Liver (tissue), 9 donors: Measurements from ENCODE around the gene SYF2. TPM values are rescaled to one million over a fixed set of nuclear protein-coding genes. Genes with fewer than 3 reads are reported as not detected.

Experiments used
- DNase-seq: peaks from one replicate; pipeline ENCODE4 v3.0.0-alpha.2; 2017; ENCODE audit warnings: low spot score
- H3K27ac ChIP-seq, 2 donors: one replicate each; pipeline ENCODE4 v1.7.0; 2013; ENCODE audit warnings: inconsistent platforms in 2 of 2, low read length in 2 of 2, control low read depth in 1 of 2, low read depth in 1 of 2, mild to moderate bottlenecking in 1 of 2
- H3K27me3 ChIP-seq, 4 donors: one replicate each; pipeline versions ENCODE4 v1.6.1 to v1.7.0; 2013; ENCODE audit warnings: low read length in 3 of 4, inconsistent platforms in 1 of 4, mild to moderate bottlenecking in 1 of 4, moderate library complexity in 1 of 4; ENCODE audit not compliant: control insufficient read depth in 4 of 4, insufficient read depth in 4 of 4
- H3K36me3 ChIP-seq, 4 donors: one replicate each; pipeline versions ENCODE4 v1.6.1 to v1.7.0; 2013; ENCODE audit warnings: low read length in 3 of 4, mild to moderate bottlenecking in 3 of 4, low read depth in 1 of 4, moderate library complexity in 1 of 4; ENCODE audit not compliant: control insufficient read depth in 4 of 4, insufficient read depth in 3 of 4
- H3K4me1 ChIP-seq, 4 donors: one replicate each; pipeline versions ENCODE4 v1.6.1 to v1.7.0; 2013; ENCODE audit warnings: low read length in 3 of 4, mild to moderate bottlenecking in 3 of 4, moderate library complexity in 1 of 4; ENCODE audit not compliant: control insufficient read depth in 4 of 4, insufficient read depth in 4 of 4
- H3K4me3 ChIP-seq, 3 donors: one replicate each; pipeline versions ENCODE4 v1.6.1 to v1.7.0; 2013; ENCODE audit warnings: low read length in 3 of 3, control low read depth in 1 of 3, low read depth in 1 of 3, mild to moderate bottlenecking in 1 of 3
- H3K9ac ChIP-seq, 2 donors: one replicate each; pipeline ENCODE4 v1.7.0; 2013; ENCODE audit warnings: low read length in 2 of 2, mild to moderate bottlenecking in 2 of 2, moderate library complexity in 2 of 2, control low read depth in 1 of 2, low read depth in 1 of 2
- H3K9me3 ChIP-seq, 4 donors: one replicate each; pipeline versions ENCODE4 v1.6.1 to v1.7.0; 2013; ENCODE audit warnings: low read length in 3 of 4; ENCODE audit not compliant: control insufficient read depth in 4 of 4
- ATF3 ChIP-seq: IDR thresholded peaks from 2 replicates; pipeline ENCODE4 v1.6.1; 2016; ENCODE audit warnings: antibody characterized with exemption
- CTCF ChIP-seq: fragments of 150-350 bp; IDR thresholded peaks from 2 replicates; pipeline ENCODE4 v1.5.1; 2017; ENCODE audit warnings: improper control_type of control experiment, low read depth, low read length; ENCODE audit not compliant: missing input control
- EGR1 ChIP-seq, 2 donors: IDR thresholded peaks; 2 replicates each; pipeline ENCODE4 v1.6.1; 2016 to 2018; ENCODE audit warnings: antibody characterized with exemption in 2 of 2, low read depth in 2 of 2
- FOXA1 ChIP-seq: IDR thresholded peaks from 2 replicates; pipeline ENCODE4 v1.6.1; 2016; ENCODE audit warnings: antibody characterized with exemption
- FOXA2 ChIP-seq: IDR thresholded peaks from 2 replicates; pipeline ENCODE4 v1.6.1; 2016; ENCODE audit warnings: antibody characterized with exemption
- GABPA ChIP-seq, 2 donors: IDR thresholded peaks in 1 of 2; conservative IDR thresholded peaks in 1 of 2; 2 replicates each; pipeline ENCODE4 v1.6.1; 2016; ENCODE audit warnings: antibody characterized with exemption in 2 of 2, mild to moderate bottlenecking in 1 of 2, moderate library complexity in 1 of 2
- HNF4A ChIP-seq, 2 donors: conservative IDR thresholded peaks; 2 replicates each; pipeline ENCODE4 v1.6.1; 2016; ENCODE audit warnings: antibody characterized with exemption in 2 of 2, mild to moderate bottlenecking in 2 of 2
- HNF4G ChIP-seq: IDR thresholded peaks from 2 replicates; pipeline ENCODE4 v1.6.1; 2016; ENCODE audit warnings: antibody characterized with exemption
- MAX ChIP-seq: IDR thresholded peaks from 2 replicates; pipeline ENCODE4 v1.6.1; 2016; ENCODE audit warnings: antibody characterized with exemption
- NR2F2 ChIP-seq: IDR thresholded peaks from 2 replicates; pipeline ENCODE4 v1.6.1; 2016; ENCODE audit warnings: antibody characterized with exemption
- RAD21 ChIP-seq, 2 donors: IDR thresholded peaks; 2 replicates each; pipeline ENCODE4 v1.6.1; 2016; ENCODE audit warnings: antibody characterized with exemption in 2 of 2, mild to moderate bottlenecking in 2 of 2
- REST ChIP-seq: IDR thresholded peaks from 2 replicates; pipeline ENCODE4 v1.6.1; 2016; ENCODE audit warnings: antibody characterized with exemption, mild to moderate bottlenecking
- RXRA ChIP-seq, 2 donors: IDR thresholded peaks; 2 replicates each; pipeline ENCODE4 v1.6.1; 2017 to 2018; ENCODE audit warnings: antibody characterized with exemption in 2 of 2, mild to moderate bottlenecking in 1 of 2
- SP1 ChIP-seq: IDR thresholded peaks from 2 replicates; pipeline ENCODE4 v1.6.1; 2018; ENCODE audit warnings: antibody characterized with exemption, mild to moderate bottlenecking
- TAF1 ChIP-seq: conservative IDR thresholded peaks from 2 replicates; pipeline ENCODE4 v1.6.1; 2016; ENCODE audit warnings: antibody characterized with exemption, mild to moderate bottlenecking
- ZBTB33 ChIP-seq: IDR thresholded peaks from 2 replicates; pipeline ENCODE4 v1.6.1; 2016; ENCODE audit warnings: antibody characterized with exemption
- WGBS: extraction: QIAGEN DNeasy Blood & Tissue Kit; methylation state at CpG from one replicate; pipeline ENCODE4 v1.1.7; 2013; 5-methylcytosine and 5-hydroxymethylcytosine counted together
- polyA plus RNA-seq, 2 donors: library from polyadenylated mRNA; stranded (reverse) in 1 of 2; unstranded in 1 of 2; fragments of 200-250 nt in 1 of 2; fragments of >200 nt in 1 of 2; fragmentation: Nextera tagmentation in 1 of 2; extraction: Ambion mirVana in 1 of 2; gene quantifications; one replicate each; pipeline versions ENCODE4 v1.2.1 to v1.2.3, GENCODE V29; 2013 to 2015
- total RNA-seq, 2 donors: library from RNA; depleted of rRNA; stranded (reverse); fragments of >200 nt; gene quantifications; one replicate each; pipeline ENCODE4 v1.2.3, GENCODE V29; 2014
- donor health status: healthy.
- donor health status: healthy.
- donor health status: healthy.
- donor health status: healthy.
- donor health status: healthy.

SYF2 gene
- total and polyA plus RNA-seq, 4 donors: 12.0 to 24.0 (median 15.2) TPM

- Histone ChIP-seq H3K4me3 (no peak overlapping the region), H3K9ac (no peak overlapping the region), H3K36me3 (no peaks in the 10 kb centered on the region), H3K4me1 (no peaks in the 10 kb centered on the region), H3K9me3 (no peaks in the 10 kb centered on the region), H3K27ac (no peak overlapping the region), H3K27me3 (no peaks in the 10 kb centered on the region)
- no peak for DNase-seq
- WGBS: 94% methylated on average over 18 of the region's 18 CpGs
- no peak for TF ChIP-seq EGR1 (IDR thresholded peaks at IDR 0.05; ENCODE audit: low read depth in 2 of 2)
- TF ChIP-seq SP1: no peak
- TF ChIP-seq RXRA (IDR thresholded peaks at IDR 0.05): no peak
- TF ChIP-seq TAF1: no peak
- no peak for TF ChIP-seq ZBTB33
- TF ChIP-seq CTCF: no peak
- TF ChIP-seq REST: no peak
- TF ChIP-seq FOXA1: no peak
- TF ChIP-seq GABPA (IDR thresholded peaks at IDR 0.05 in 1 of 2, conservative IDR thresholded peaks at IDR 0.05 in 1 of 2): no peak
- TF ChIP-seq MAX: no peak
- TF ChIP-seq NR2F2: no peak
These were observed 23.6 kb upstream of the SYF2 start for GRCh38 chr1:25255706-25256577.

GRCh38 chr1:25253911-25254310 is 21.6 kb upstream of the SYF2 start:
- H3K9ac ChIP-seq: no peak overlapping the region
- WGBS: 98% methylated on average over 2 of the region's 2 CpGs
- H3K36me3 ChIP-seq: no peaks in the 10 kb centered on the region
- no peak for DNase-seq
- H3K4me1 ChIP-seq: no peaks in the 10 kb centered on the region
- no peaks in the 10 kb centered on the region for H3K27me3 ChIP-seq
- H3K9me3 ChIP-seq: no peaks in the 10 kb centered on the region
- no peak overlapping the region for H3K4me3 ChIP-seq
- H3K27ac ChIP-seq: no peak overlapping the region
- TF ChIP-seq FOXA2 (no peak), FOXA1 (no peak), CTCF (no peak), RAD21 (IDR thresholded peaks at IDR 0.05) (no peak), HNF4G (no peak), HNF4A (conservative IDR thresholded peaks at IDR 0.05) (no peak), ATF3 (no peak), RXRA (IDR thresholded peaks at IDR 0.05) (no peak), MAX (no peak), REST (no peak)
